Hepatocyte (in vitro differentiated cells): ENCODE results near the gene SIM2. TPM values are rescaled to one million over a fixed set of nuclear protein-coding genes. Genes with fewer than 3 reads are reported as not detected.

Experiments
- DNase-seq: peaks from one replicate; pipeline ENCODE4 v3.0.0-alpha.2; 2016; ENCODE audit warnings: low spot score
- H2AFZ ChIP-seq: fragments of 200-600 bp; sonication (generic); 2 replicates; pipeline ENCODE4 v1.6.0; 2016; ENCODE audit warnings: antibody characterized with exemption, mild to moderate bottlenecking
- H3K27ac ChIP-seq: fragments of 200-600 bp; sonication (generic); 2 replicates; pipeline ENCODE4 v1.5.1; 2016; ENCODE audit warnings: mild to moderate bottlenecking
- H3K27me3 ChIP-seq: fragments of 200-600 bp; sonication (generic); 2 replicates; pipeline ENCODE4 v1.6.1; 2016
- H3K36me3 ChIP-seq: fragments of 200-600 bp; sonication (generic); replicated peaks from 2 replicates; pipeline ENCODE4 v1.5.1; 2016; ENCODE audit warnings: low read depth; ENCODE audit not compliant: insufficient read depth
- H3K4me1 ChIP-seq: fragments of 200-600 bp; sonication (generic); 2 replicates; pipeline ENCODE4 v1.5.1; 2016; ENCODE audit warnings: mild to moderate bottlenecking, moderate library complexity; ENCODE audit not compliant: insufficient read depth
- H3K4me2 ChIP-seq: fragments of 200-600 bp; sonication (generic); 2 replicates; pipeline ENCODE4 v1.6.0; 2016
- H3K4me3 ChIP-seq: fragments of 200-600 bp; sonication (generic); 2 replicates; pipeline ENCODE4 v1.5.1; 2016; ENCODE audit warnings: mild to moderate bottlenecking
- H3K79me2 ChIP-seq: fragments of 200-600 bp; sonication (generic); 2 replicates; pipeline ENCODE4 v1.6.0; 2017; ENCODE audit warnings: mild to moderate bottlenecking
- H3K9me2 ChIP-seq: fragments of 200-600 bp; sonication (generic); replicated peaks from 2 replicates; pipeline ENCODE4 v1.6.0; 2017; ENCODE audit warnings: mild to moderate bottlenecking; ENCODE audit not compliant: insufficient read depth
- H3K9me3 ChIP-seq: fragments of 200-600 bp; sonication (generic); 2 replicates; pipeline ENCODE4 v1.5.1; 2016; ENCODE audit warnings: low read depth, mild to moderate bottlenecking
- H4K20me1 ChIP-seq: fragments of 200-600 bp; sonication (generic); 2 replicates; pipeline ENCODE4 v1.6.0; 2016; ENCODE audit warnings: mild to moderate bottlenecking; ENCODE audit not compliant: insufficient read depth, poor library complexity, severe bottlenecking
- EZH2 ChIP-seq: fragments of 200-600 bp; sonication (generic); IDR thresholded peaks from 2 replicates; pipeline ENCODE4 v1.6.1; 2016; ENCODE audit warnings: antibody characterized with exemption, mild to moderate bottlenecking, borderline replicate concordance
- EZH2phosphoT487 ChIP-seq: fragments of 200-600 bp; sonication (generic); IDR thresholded peaks from one replicate; pipeline ENCODE4 v1.6.1; 2018; ENCODE audit warnings: antibody characterized with exemption, mild to moderate bottlenecking, low read depth, moderate library complexity; ENCODE audit not compliant: unreplicated experiment, severe bottlenecking
- WGBS: methylation state at CpG from one replicate; pipeline ENCODE4 v1.1.6; 2016; ENCODE audit warnings: low lambda C conversion rate; ENCODE audit errors: missing lambda C conversion rate; 5-methylcytosine and 5-hydroxymethylcytosine counted together
- polyA plus RNA-seq: library from polyadenylated mRNA; unstranded; fragments of >200 nt; fragmentation: Nextera tagmentation; extraction: Ambion mirVana; gene quantifications from 2 replicates; pipeline ENCODE4 v1.2.1, GENCODE V29; 2016
- total RNA-seq: library from RNA; depleted of rRNA; stranded (reverse); fragments of >200 nt; gene quantifications from 2 replicates; pipeline ENCODE4 v1.2.3, GENCODE V29; 2014
- TF ChIP-seq, protein P1 (sequence below): fragments of 200-600 bp; sonication (generic); IDR thresholded peaks from 2 replicates; pipeline ENCODE4 v1.5.1; 2016; ENCODE audit warnings: antibody characterized with exemption, mild to moderate bottlenecking; ENCODE audit not compliant: poor library complexity

SIM2 gene
- total and polyA plus RNA-seq, 2 experiments from 2014 or later = 0.20 to 0.35 TPM

- Histone ChIP-seq H2AFZ (no peak overlapping the region), H3K4me1 (no peaks in the 10 kb centered on the region), H4K20me1 (no peaks in the 10 kb centered on the region), H3K79me2 (no peaks in the 10 kb centered on the region), H3K9me2 (no peaks in the 10 kb centered on the region), H3K4me2 (no peak overlapping the region), H3K27me3 (peaks cover 9% of the 10 kb centered on the region), H3K27ac (no peak overlapping the region), H3K4me3 (no peak overlapping the region), H3K36me3 (no peaks in the 10 kb centered on the region), H3K9me3 (no peaks in the 10 kb centered on the region)
- DNase-seq = no peak
- TF ChIP-seq, protein P1, sequence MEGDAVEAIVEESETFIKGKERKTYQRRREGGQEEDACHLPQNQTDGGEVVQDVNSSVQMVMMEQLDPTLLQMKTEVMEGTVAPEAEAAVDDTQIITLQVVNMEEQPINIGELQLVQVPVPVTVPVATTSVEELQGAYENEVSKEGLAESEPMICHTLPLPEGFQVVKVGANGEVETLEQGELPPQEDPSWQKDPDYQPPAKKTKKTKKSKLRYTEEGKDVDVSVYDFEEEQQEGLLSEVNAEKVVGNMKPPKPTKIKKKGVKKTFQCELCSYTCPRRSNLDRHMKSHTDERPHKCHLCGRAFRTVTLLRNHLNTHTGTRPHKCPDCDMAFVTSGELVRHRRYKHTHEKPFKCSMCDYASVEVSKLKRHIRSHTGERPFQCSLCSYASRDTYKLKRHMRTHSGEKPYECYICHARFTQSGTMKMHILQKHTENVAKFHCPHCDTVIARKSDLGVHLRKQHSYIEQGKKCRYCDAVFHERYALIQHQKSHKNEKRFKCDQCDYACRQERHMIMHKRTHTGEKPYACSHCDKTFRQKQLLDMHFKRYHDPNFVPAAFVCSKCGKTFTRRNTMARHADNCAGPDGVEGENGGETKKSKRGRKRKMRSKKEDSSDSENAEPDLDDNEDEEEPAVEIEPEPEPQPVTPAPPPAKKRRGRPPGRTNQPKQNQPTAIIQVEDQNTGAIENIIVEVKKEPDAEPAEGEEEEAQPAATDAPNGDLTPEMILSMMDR = no peak
- no peak for TF ChIP-seq EZH2
- 82% methylated on average over 10 of the region's 10 CpGs for WGBS
Observed at GRCh38 chr21:36751383-36751782, 52.5 kb downstream of the SIM2 start.

DNA sequence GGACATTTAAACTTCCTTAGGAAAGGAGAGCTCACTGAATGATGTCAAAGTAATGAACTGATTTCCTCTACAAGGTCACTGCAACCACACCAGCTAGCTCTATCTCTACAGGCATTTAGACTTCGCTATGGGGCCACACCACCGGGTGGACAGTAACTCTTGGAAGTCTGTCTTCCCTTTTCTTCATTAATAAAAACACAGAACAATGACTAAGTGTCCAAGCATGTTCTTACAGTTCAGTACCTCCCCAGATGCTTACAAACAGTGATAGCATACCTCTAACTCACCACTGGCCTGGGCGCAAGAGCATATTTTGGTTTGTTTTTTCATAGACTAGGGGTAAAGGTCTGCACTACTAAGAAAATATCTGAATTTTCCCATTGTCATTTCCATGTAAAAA, 54.6 kb downstream of the SIM2 start:
- no peaks in the 10 kb centered on the region for H3K9me3 ChIP-seq
- 75% methylated on average over 3 of the region's 3 CpGs for WGBS
- TF ChIP-seq, protein P1 = no peak
- no peak for TF ChIP-seq EZH2
- no peak for TF ChIP-seq EZH2phosphoT487

DNA sequence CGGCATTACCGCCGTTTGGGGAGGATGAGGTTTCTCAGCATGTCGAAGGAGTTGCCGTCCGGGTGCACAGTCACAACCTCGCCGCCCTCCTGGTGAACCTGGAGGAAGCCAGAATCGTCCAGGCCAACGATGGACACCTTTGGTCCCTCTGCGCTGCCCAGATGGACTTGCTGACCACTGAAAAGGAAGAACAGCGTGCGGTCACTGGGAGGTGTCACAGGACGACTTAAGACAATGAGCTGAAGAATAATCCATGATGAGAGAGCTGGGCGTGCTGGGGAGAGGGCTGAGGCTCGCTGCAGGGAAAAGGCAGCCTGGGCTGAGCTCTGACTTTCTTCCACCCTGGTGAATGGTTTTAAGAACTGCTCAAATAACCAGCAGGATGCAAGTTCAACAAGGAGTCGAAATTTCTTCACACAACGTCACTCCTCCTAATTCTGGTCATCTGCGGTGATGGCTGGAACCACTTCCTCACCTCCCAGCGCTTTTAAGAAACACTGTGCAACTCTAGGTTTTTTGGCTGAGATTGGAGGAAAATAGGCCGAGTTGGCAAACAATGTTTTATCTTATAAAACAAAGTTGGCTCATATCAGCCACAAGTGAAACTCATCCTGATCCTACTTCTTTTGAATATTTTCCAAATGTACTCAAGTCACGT, 55.5 kb downstream of the SIM2 start:
- H3K9me2 ChIP-seq = no peaks in the 10 kb centered on the region
- H3K4me2 ChIP-seq = no peak overlapping the region
- no peak overlapping the region for H3K4me3 ChIP-seq
- no peak overlapping the region for H3K27ac ChIP-seq
- TF ChIP-seq EZH2phosphoT487 (no peak), EZH2 (no peak)
- TF ChIP-seq, protein P1 = no peak
- no peaks in the 10 kb centered on the region for H4K20me1 ChIP-seq
- WGBS = 94% methylated on average over 20 of the region's 22 CpGs
- no peak for DNase-seq
- no peaks in the 10 kb centered on the region for H3K36me3 ChIP-seq
- H2AFZ ChIP-seq = no peak overlapping the region
- no peaks in the 10 kb centered on the region for H3K9me3 ChIP-seq
- no peaks in the 10 kb centered on the region for H3K4me1 ChIP-seq
- H3K27me3 ChIP-seq = no peaks in the 10 kb centered on the region
- H3K79me2 ChIP-seq = no peaks in the 10 kb centered on the region

More for the DNA sequence above, 54.6 kb downstream of the SIM2 start:
- Histone ChIP-seq H3K27ac (no peak overlapping the region), H3K36me3 (no peaks in the 10 kb centered on the region), H4K20me1 (no peaks in the 10 kb centered on the region), H3K9me2 (no peaks in the 10 kb centered on the region), H3K4me3 (no peak overlapping the region), H3K4me1 (no peaks in the 10 kb centered on the region), H3K4me2 (no peak overlapping the region), H3K79me2 (no peaks in the 10 kb centered on the region), H3K27me3 (no peaks in the 10 kb centered on the region), H2AFZ (no peak overlapping the region)
- no peak for DNase-seq
